Ascending aorta (tissue), 2 donors: Measurements from ENCODE around the gene SLCO3A1. TPM values are rescaled to one million over a fixed set of nuclear protein-coding genes. Genes with fewer than 3 reads are reported as not detected.
A peak's percentile ranks its signal among the peaks of the same experiment; 100 is the strongest.

Experiments
- DNase-seq, 2 donors: peaks; one replicate each; pipeline ENCODE4 v3.0.0-alpha.2; 2019; ENCODE audit warnings: low spot score in 2 of 2
- H3K27ac ChIP-seq, 2 donors: fragments of 200-600 bp; sonication (generic); one replicate each; pipeline ENCODE4 v1.5.1; 2016 to 2017; ENCODE audit warnings: mild to moderate bottlenecking in 1 of 2
- H3K27me3 ChIP-seq: fragments of 200-600 bp; sonication (generic); one replicate; pipeline ENCODE4 v1.5.1; 2017
- H3K36me3 ChIP-seq, 2 donors: fragments of 200-600 bp; sonication (generic); one replicate each; pipeline ENCODE4 v1.5.1; 2016
- H3K4me1 ChIP-seq, 2 donors: fragments of 200-600 bp; sonication (generic); one replicate each; pipeline ENCODE4 v1.5.1; 2016 to 2017; ENCODE audit warnings: mild to moderate bottlenecking in 1 of 2
- H3K4me3 ChIP-seq, 2 donors: fragments of 200-600 bp; sonication (generic); one replicate each; pipeline ENCODE4 v1.5.1; 2016 to 2017; ENCODE audit warnings: mild to moderate bottlenecking in 1 of 2
- H3K9me3 ChIP-seq, 2 donors: fragments of 200-600 bp; sonication (generic); one replicate each; pipeline ENCODE4 v1.5.1; 2016
- CTCF ChIP-seq, 3 experiments: fragments of 200-600 bp in 2 of 3; fragments of 450-650 bp in 1 of 3; sonication (generic) in 2 of 3; IDR thresholded peaks; one replicate each; pipeline ENCODE4 v1.5.1; 2016 to 2019; ENCODE audit warnings: antibody characterized with exemption in 3 of 3, mild to moderate bottlenecking in 1 of 3, moderate library complexity in 1 of 3
- intact Hi-C: fragments of 100-400 bp; cut with DNase I; formaldehyde crosslinking; loops from one replicate; pipeline ENCODE4 v1.15.1; 2023
- total RNA-seq: library from RNA; depleted of rRNA; stranded (reverse); fragments of >200 nt; gene quantifications from one replicate; pipeline ENCODE4 v1.1.0, GENCODE V29; 2016

SLCO3A1 gene
- total RNA-seq, 1 donor from 2014 or later, result 53.2 TPM

GRCh38 chr15:91980502-91981267 is 127.2 kb downstream of the SLCO3A1 start:
- no peak for TF ChIP-seq CTCF (IDR thresholded peaks at IDR 0.05)
- DNase-seq, result peak in 1 of 2 donors; percentile 82
- no peaks in the 10 kb centered on the region for H3K27me3 ChIP-seq
- intact Hi-C loops, result loop anchor here (1.0 to 5.0 kb wide), 4 partner anchors 14 to 113 kb away; no protein-coding TSS in a partner anchor
- H3K9me3 ChIP-seq, result no peaks in the 10 kb centered on the region
- peaks cover 11 to 41% of the 10 kb centered on the region in 2 donors for H3K4me1 ChIP-seq
- no peaks in the 10 kb centered on the region for H3K36me3 ChIP-seq
- H3K4me3 ChIP-seq, result no peak overlapping the region
- H3K27ac ChIP-seq, result peak overlapping the region; percentile 73 to 79

GRCh38 chr15:91981821-91982800 is 128.6 kb downstream of the SLCO3A1 start:
- Histone ChIP-seq H3K4me3 (no peak overlapping the region), H3K9me3 (no peaks in the 10 kb centered on the region), H3K27me3 (no peaks in the 10 kb centered on the region), H3K4me1 (peaks cover 11 to 41% of the 10 kb centered on the region in 2 donors), H3K27ac (peak overlapping the region; percentile 73 to 79), H3K36me3 (no peaks in the 10 kb centered on the region)
- DNase-seq, result no peak
- intact Hi-C loops, result loop anchor here (2.0 to 5.0 kb wide), 4 partner anchors 27 to 115 kb away; no protein-coding TSS in a partner anchor
- TF ChIP-seq CTCF (IDR thresholded peaks at IDR 0.05), result peak in 2 of 3 experiments; percentile 14 to 36

DNA sequence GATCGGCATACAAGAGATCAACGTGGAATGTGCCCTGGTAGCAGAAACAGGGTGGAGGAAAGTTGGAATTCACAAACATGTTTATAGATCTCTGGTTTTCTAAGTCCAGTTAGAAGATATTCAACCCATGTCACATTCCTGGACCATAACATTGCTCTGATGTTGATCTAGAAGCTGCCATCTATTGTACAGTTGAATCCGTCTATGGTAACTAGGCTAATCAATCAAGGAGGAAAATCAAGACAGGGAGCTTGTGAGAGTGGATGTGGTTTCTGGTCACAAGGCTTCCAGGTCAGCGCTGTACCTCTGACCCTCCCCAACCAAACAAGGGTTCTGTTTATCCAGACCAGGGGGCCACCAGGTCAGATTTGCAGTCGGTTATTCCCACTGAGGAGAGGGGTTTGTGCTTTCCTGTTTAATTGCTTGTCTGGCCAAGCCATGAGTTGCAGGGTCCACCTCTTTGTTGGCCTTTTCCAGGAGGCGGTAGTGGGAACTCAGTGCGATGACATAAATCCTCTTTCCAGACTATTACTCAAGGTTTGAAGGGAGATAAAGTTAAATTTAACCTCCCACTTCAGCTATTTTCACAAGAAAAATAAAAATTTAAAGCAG is 130.3 kb downstream of the SLCO3A1 start:
- no peaks in the 10 kb centered on the region for H3K9me3 ChIP-seq
- TF ChIP-seq CTCF (IDR thresholded peaks at IDR 0.05), result no peak
- DNase-seq, result no peak
- no peaks in the 10 kb centered on the region for H3K27me3 ChIP-seq
- H3K36me3 ChIP-seq, result no peaks in the 10 kb centered on the region
- intact Hi-C loops, result loop anchor here (2.0 to 5.0 kb wide), 3 partner anchors 25 to 117 kb away; no protein-coding TSS in a partner anchor
- peak overlapping the region; percentile 71 to 73 for H3K27ac ChIP-seq
- peak overlapping the region in 1 of 2 donors; percentile 4 for H3K4me3 ChIP-seq
- peaks cover 11 to 40% of the 10 kb centered on the region in 2 donors for H3K4me1 ChIP-seq

DNA sequence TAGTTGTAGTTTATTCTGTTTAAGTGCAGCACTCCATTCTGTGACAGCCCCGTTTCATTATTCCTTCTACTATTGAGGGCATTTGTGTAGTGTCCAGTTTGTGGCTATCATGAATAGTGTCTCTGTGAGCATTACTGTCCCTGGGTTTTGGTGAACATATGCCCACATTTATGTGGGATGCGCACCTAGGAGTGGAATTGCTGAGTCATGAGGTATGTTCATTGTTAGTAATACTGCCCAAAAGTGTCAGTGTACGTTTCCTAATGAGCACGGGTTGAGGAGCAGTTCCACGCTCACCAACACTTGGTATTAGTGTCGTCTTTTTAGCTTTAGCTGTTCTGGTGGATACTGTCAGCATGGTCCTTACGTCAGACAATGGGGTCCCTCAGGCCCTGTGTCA is 131.8 kb downstream of the SLCO3A1 start:
- TF ChIP-seq CTCF (IDR thresholded peaks at IDR 0.05), result no peak
- Histone ChIP-seq H3K27me3 (no peaks in the 10 kb centered on the region), H3K9me3 (no peaks in the 10 kb centered on the region), H3K36me3 (no peaks in the 10 kb centered on the region), H3K4me3 (no peak overlapping the region), H3K27ac (peak overlapping the region in 1 of 2 donors; percentile 71), H3K4me1 (peaks cover 9 to 33% of the 10 kb centered on the region in 2 donors)
- DNase-seq, result no peak
- intact Hi-C loops, result no loop called here

DNA sequence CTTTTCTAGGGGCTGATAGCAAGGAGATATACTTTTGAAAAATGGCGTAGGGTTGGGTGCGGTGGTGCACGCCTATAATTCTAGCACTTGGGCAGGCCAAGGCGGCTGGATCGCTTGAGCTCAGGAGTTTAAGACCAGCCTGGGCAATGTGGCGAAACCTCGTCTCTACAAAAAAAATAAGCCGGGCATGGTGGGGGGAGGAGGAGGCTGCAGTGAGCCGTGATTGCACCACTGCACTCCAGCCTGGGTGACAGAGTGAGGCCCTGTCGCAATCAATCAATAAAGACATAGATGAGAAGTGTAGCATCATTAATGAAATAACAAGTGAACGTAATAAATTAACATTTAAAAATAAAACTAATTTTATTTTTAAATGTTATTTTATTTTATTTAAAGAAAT is 134.6 kb downstream of the SLCO3A1 start:
- no peak for DNase-seq
- Histone ChIP-seq H3K36me3 (no peaks in the 10 kb centered on the region), H3K4me3 (no peak overlapping the region), H3K27me3 (no peaks in the 10 kb centered on the region), H3K27ac (no peak overlapping the region), H3K4me1 (peaks cover 6 to 17% of the 10 kb centered on the region in 2 donors), H3K9me3 (no peaks in the 10 kb centered on the region)
- TF ChIP-seq CTCF (IDR thresholded peaks at IDR 0.05), result no peak
- intact Hi-C loops, result no loop called here
